Epithelial cell of prostate (primary cell): ENCODE measurements around the gene TBC1D10A.
A peak's percentile ranks its signal among the peaks of the same experiment; 100 is the strongest.

Source experiments
- DNase-seq: peaks from one replicate; pipeline ENCODE4 v3.0.0-alpha.2; 2011; ENCODE audit warnings: low read depth, low spot score
- H3K27ac ChIP-seq: fragments of 450-650 bp; 2 replicates; pipeline ENCODE4 v1.5.1; 2017; ENCODE audit warnings: mild to moderate bottlenecking

TBC1D10A gene

DNA sequence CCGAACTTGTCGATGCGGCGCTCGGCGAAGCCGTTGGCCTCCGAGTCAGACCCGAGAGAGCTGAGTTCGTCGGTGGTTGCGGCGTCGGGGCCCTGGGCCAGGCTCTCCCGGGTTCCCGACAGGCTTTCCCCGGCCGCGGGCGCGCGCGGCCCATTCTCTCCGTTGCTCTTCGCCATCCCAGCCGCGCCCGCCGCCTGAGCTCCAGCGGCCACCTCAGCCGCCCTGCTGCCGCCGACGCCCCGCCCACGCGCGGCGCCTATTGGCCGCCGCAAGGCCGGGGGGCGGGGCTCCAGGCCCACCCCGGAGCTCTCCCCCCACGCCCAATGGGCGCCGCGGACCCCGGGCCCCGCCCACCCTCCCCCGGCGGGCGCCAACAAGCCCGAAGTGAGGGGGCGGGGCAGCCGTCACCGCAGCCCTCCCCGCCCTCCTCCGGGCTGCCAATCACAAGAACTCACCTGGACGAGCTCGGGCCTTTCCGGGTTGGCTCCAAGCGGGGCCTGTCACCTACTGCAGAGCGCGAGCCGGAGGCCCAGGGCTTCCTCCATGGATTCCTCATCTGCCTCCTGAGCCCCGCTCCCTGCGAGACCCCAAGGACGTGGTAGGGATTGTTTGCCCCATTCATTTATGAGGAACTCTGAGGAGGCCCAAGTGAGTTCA lies at the start of gene TBC1D10A:
TSS of gene TBC1D10A (minus strand) at position 236 of the 657 bp plus-strand sequence. CDS start at position 176, 60 bp downstream.
- DNase-seq = peak; percentile 74
- H3K27ac ChIP-seq = peak within 1 kb of the TSS; percentile 73

- no peak for DNase-seq
- H3K27ac ChIP-seq = no peak overlapping the region
These were observed 48.6 kb upstream of the TBC1D10A start for GRCh38 chr22:30375312-30375849.

DNA sequence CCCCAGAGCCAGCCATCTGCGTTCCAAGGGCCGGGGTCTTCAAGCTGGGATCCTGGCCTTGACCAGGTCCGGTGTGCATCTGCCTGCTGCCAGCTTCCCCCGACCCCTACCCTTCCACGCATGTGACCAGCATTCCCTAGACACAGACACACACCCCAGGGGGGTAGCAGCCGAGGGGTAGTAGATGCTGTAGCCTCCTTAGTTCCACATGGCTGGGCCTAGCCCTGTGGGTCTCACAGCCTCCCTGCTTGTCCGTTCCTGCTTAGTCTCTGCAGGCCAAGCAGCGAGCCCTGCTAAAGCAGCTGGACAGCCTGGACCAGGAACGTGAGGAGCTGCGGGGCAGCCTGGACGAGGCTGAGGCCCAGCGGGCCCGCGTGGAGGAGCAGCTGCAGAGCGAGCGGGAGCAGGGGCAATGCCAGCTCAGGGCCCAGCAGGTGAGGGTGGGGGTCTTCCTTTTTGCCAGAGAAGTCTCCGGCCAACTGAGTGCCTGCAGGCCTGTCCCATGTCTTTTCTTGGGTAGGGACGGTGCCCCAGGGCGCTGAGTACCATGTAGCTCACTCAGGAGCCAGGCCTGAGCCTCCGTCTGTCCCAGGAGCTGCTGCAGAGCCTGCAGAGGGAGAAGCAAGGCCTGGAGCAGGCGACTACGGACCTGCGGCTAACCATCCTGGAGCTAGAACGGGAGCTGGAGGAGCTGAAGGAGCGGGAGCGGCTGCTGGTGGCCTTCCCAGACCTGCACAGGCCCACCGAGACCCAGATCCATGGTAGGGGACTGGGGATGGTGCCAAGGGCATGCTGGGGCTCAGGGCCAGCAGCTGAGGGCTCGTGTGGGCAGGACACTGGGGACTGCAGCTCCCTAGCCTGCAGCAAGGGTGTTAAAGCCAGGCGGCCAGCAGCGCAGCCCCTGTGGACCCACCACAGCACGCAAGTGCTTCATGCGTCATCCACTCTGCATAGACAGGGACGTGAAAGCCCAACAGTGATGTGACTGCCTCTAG lies 46.9 kb upstream of the TBC1D10A start:
- no peak for DNase-seq

GRCh38 chr22:30372915-30373314 lies 46.2 kb upstream of the TBC1D10A start:
- no peak for DNase-seq
- no peak overlapping the region for H3K27ac ChIP-seq

More for the DNA sequence above, 46.9 kb upstream of the TBC1D10A start:
- no peak overlapping the region for H3K27ac ChIP-seq

- DNase-seq = no peak
- no peak overlapping the region for H3K27ac ChIP-seq
These were observed 45.2 kb upstream of the TBC1D10A start for GRCh38 chr22:30371981-30372380.

- no peak for DNase-seq
- no peak overlapping the region for H3K27ac ChIP-seq
These were observed 44.6 kb upstream of the TBC1D10A start for GRCh38 chr22:30371321-30371720.

GRCh38 chr22:30370641-30371230 lies 44.0 kb upstream of the TBC1D10A start:
- H3K27ac ChIP-seq = no peak overlapping the region
- no peak for DNase-seq

DNA sequence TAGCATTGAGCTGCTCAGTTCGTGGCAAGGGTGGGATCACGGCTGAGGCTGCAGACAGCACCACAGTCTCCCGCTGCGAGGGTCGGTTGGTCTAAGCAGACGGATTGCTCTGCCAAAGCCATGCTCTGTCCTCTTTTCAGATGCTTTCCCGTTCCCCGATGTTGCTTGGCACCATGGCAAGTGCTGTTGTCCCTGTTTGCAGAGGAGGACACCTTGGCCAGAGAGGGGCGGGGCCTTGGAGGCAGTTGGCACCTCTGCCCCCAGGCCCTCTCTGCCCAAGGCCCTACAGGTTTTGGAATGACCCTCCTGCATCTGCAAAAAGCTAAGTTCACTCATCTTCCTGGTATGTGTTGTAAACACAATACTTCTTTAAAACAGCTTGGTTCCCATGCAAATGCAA lies 41.7 kb upstream of the TBC1D10A start:
- H3K27ac ChIP-seq = no peak overlapping the region
- DNase-seq = no peak

- DNase-seq = no peak
- no peak overlapping the region for H3K27ac ChIP-seq
These were observed 39.1 kb upstream of the TBC1D10A start for GRCh38 chr22:30365891-30366290.

DNA sequence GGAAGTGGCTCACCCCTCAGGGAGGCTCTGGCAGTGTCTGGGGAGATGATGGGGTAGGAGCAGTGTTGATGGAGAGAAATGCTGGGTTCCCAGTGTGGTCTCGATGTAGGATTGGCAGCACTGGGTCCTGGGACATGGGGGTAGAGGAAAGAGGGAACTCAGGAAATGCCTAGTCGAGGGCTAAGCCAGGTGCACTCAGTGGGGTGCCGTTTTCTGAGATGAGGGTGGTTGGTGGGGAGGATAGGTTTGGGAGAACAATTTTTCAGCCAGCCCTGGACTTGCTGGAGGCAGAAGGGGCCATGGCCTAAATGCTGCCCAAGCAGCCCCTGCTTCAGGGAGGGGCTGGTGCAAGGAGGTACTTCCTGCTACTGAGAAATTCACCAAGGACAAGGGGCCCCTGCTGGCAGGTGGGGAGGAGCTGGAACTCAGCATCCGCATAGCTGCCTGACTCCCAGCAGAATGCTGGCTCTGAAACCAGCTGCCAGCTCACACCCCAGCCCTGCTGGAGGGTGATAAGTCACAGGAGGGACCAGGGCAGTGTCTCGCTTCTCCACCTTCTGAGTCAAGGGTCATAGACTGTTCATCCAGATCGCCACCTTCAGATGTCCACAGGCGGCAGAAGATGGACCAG lies 36.0 kb upstream of the TBC1D10A start:
- no peak for DNase-seq
- no peak overlapping the region for H3K27ac ChIP-seq

DNA sequence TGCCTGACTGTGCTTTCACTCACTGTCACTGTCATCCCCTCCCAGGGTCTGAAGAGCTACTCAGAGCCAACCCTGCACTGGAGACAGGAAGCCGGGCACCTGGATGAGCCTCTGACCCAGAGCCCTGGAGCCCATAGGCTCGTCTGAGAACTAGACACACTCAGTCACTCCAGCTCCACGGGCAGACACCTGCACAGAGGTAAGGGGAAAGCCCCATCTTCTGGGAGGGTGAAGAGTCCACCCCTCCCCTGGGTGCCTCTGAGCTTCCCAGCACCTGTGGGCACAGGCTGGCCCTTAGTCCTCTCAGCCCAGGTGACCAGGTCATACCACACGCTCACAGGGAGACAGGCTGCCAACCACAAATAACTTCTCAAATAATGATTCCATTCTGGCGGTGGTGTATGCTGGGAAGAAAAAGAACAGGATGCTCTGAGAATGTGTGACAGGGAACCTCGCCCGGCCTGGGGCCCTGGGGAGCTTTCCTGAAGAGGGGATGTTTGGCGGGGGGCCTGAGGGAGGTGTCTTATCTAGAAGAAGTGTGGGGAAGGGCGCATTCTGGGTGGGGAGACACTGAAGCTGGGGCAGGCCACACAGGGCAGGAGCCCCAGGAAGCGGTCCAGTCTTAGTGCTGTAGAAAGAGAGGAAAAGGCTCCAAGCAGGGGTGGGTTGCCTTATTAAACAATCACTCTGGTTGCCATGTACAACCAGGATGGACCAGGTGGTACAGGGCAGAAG lies 35.3 kb upstream of the TBC1D10A start:
- DNase-seq = no peak
- H3K27ac ChIP-seq = no peak overlapping the region

DNA sequence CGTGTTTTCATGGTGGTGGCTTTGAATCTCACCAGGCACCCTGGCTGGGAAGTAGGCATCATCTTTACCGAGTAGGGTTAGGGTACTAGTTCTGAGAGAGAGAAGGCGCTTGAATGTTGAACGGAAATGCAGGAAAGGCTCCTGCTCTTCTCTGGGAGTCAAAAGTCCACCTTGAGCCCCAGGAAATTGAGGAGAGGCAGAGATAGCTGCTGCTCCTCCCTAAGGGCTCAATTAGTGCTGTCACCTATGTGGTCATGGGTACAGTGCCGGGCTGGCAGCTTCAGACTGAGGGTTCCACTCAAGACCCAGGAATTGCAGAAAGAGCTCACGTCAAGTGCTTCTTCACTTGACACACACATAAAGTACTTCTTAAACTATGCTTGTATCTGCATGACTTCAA lies 31.8 kb upstream of the TBC1D10A start:
- no peak for DNase-seq
- H3K27ac ChIP-seq = no peak overlapping the region

- no peak for DNase-seq
- no peak overlapping the region for H3K27ac ChIP-seq
These were observed 31.0 kb upstream of the TBC1D10A start for GRCh38 chr22:30357650-30358215.

DNA sequence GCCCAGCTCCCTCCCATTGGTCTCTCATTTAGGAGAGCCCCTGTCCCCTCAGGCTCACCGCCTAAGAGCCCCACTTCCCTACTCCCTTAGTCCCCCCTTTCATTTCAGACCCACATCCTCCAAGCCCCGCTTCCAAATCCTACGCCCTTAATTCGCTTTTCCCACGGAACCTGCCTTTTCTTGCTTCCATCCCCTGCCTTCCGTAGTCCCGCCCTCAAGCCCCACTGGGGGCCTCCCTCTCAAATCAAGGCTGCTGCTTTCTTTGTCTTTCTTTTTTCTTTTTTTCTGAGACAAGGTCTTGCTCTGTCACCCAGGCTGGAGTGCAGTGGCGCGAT lies 30.5 kb upstream of the TBC1D10A start:
- no peak overlapping the region for H3K27ac ChIP-seq
- DNase-seq = no peak

DNA sequence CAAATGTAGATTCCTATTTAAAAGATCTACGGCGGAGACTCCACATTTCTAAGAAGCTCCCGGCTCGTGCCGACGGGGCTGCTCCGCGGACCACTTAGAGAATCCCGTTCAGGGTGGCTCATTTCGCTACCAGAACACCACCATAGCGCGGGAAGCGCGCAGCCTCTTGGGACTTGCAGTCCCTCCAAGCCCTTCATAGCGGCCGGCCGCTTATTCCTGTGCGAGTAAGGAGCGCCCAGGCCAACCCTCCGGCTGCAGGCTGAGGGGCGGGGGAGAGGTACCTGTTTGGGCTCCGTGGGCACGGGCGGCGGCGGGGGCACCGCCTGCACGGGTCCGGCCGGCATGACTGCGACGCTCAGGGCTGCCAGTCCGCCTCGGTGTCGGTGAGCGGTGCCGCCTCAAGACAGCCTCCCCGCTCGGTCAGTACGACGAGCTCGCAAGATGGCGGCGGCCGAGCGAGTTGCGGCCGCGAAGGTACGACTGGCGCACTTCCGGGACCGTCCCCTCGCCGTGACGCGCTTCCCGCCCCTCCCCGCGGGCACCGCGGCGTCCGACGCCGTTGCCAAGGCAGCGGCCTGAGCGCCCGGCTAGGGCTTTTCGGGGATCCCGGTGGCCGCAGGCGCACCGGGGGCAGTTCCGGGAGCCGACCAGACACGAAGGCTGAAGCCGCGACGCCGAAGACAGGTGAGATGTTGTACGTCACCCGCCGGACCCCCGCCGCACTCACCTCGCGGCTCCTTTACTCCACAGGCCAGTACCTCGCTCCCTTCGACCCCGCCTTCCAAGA lies 29.9 kb upstream of the TBC1D10A start, which contains the start of the genes CCDC157 and SF3A1:
TSS of gene CCDC157 (plus strand) at position 559 of the 787 bp plus-strand sequence. CDS start 8,994 bp downstream, outside the sequence.
TSS of gene SF3A1 (minus strand) at position 446 of the 787 bp plus-strand sequence. CDS start at position 344, 102 bp downstream.
- DNase-seq = peak; percentile 43
- H3K27ac ChIP-seq = peak within 1 kb of the TSS; percentile 76

DNA sequence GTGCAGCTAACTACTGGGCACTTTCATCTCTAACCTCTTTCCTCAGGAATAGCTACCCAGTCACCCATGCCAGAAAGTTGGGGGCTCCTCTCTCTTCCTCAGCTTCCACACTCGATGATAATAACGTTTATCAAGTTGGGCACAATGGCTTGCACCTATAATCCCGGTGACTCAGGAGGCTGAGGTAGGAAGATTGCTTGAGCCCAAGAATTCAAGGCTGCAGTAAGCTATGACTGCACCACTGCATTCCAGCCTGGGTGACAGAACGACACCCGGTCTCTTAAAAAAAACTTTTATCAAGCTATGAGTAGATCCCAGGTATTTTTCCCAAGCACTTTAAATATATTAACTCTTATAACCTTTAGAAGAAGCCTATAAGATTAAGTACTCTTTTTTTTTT lies 27.9 kb upstream of the TBC1D10A start:
- DNase-seq = no peak
- no peak overlapping the region for H3K27ac ChIP-seq

- no peak for DNase-seq
- no peak overlapping the region for H3K27ac ChIP-seq
These were observed 24.5 kb upstream of the TBC1D10A start for GRCh38 chr22:30351226-30351625.

DNA sequence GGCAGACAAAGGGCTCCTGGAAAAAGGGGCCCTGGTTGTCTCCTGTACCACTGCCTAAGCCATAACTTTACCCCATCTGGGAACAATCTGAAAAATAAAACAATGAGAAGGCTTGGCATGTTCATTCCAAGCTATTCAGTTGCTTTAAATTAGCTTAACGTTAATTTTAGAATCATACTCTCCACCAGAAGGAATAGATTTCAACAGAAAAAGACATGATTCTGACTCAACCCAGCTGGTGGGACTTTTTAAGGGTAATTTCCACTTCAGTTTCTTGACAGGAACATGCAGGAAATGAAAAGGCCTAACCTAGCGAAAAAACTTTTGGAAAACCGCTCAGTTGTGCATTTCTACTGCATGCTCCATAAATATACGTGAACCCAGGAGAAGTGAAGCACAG lies 22.1 kb upstream of the TBC1D10A start:
- no peak for DNase-seq
- no peak overlapping the region for H3K27ac ChIP-seq
